GM19023 (cell line): ENCODE results near the gene SH2B2.

ENCODE experiments used
- ATAC-seq: cut with Tn5 transposase; IDR thresholded peaks from one replicate; pipeline ENCODE4 v1.9.1; 2021; ENCODE audit warnings: mild to moderate bottlenecking, moderate library complexity; ENCODE audit not compliant: unreplicated experiment

The SH2B2 gene

DNA sequence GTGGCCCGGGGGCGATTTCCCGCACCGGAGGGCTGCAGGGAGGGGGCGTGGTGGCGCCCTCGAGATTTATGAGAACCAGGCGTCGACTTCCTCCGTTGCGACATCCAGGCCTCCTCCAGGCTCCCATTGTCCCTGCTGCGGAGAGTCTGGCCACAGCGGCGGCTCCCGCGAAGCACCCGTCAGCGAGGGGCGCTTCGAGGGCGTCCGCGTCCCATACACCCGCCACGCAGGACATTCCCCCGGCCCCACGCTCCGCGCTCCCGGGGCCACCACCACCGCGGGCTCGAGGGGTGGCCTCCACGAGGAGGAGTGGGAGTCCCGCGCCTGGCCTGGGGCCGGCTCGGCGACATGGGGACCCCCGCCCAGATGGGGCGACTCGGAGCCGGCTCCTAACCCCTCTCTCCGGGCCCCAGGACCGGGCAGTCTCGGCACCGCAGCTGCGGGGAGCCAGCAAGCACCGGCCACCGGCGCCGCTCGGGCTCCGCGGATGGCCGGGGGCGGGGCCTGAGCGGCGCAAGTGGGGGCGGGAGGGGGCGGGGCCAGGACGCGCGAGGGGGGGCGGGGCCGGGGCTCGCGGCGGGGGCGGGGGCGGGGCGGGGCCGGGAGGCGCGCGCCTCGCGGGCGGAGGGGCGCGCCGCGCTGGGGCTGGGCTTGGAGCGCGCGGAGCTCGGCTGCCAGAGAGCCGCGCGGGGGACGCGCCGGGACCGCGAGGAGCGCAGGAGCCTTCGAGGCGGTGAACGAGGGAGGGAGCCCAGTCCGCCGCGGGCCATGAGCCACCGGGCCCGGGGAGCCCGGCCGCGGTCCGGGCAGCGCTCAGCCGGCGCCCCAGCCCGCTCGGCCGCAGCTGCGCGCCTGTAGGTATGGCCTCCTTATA, at the start of gene SH2B2:
Gene SH2B2, plus strand, starts transcription at position 632 of the 874 bp plus-strand sequence. CDS start 13,683 bp downstream, outside the sequence.
- ATAC-seq: peak; percentile 22

DNA sequence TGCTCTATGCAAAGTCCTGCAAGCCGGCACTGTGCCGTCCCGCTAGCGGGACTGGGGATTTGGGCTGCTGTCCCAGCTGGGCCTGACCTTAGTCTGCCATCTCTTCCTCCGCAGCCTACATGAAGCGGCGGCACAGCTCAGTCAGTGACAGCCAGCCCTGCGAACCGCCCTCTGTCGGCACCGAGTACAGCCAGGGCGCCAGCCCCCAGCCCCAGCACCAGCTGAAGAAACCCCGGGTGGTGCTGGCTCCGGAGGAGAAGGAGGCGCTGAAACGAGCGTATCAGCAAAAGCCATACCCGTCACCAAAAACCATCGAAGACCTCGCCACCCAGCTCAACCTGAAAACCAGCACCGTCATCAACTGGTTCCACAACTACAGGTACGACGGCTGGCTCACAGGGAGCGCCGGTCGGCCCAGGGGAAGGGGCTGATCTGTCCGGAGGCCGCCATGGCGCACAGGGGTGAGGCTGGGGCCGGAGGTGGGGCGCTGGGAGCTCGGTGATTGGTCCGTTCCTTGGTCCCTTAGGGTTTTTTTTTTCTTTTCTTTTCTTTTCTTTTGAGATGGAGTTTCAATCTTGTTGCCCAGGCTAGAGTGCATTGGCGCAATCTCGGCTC, 47.4 kb upstream of the SH2B2 start:
- no peak for ATAC-seq

DNA sequence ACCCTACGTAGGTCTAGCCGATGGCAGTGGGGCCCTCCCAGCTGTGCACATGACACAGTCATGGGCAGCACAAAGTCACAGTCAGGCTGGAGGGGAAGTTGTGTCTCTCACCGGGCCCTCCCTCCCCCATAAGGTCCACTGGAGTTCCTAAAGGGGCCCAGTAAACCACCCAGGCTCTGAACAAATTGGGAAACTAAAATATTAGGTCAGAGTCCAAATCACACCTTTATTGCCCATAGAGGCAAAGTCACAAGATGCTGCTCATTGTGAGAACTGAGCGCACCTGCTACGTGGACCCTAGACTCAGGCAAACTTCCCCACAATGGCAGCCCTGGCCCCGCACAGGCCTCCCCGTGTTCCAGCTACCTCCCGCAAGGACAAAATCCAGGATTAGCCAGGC, 45.2 kb upstream of the SH2B2 start:
- no peak for ATAC-seq

DNA sequence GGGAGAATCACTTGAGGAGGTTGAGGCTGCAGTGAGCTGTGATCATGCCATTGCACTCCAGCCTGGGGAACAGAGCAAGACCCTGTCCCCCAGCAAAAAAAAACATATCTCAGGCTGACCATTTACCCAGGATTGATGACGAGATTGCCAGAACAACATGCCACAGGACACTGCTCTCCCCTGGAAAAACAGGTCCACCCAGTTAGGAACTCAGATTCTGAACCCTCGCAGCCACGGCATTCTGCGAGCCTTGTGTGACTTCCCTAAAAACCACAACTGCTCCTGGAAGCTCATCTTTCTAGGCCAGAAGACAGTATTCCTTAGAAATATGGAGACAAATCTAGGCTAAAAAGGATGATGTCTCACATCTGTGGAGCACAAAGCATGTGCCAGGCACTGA, 42.1 kb upstream of the SH2B2 start:
- no peak for ATAC-seq

DNA sequence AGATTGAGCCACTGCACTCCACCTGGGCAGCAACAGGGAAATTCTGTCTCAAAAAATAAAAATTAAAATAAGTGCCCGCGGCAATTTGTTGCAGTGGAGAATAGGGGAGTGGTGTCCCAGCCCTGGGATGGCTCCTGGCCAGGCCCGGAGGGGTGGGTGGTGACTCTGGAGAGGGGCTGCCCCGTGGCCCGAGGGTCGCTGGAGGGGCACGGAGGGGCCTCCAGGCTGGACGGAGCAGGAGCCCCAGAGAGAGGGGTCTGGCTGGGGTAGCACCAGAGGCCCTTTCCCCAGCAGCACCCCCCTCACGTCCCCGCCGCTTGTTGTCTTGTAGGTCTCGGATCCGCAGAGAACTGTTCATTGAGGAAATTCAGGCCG, 38.6 kb upstream of the SH2B2 start:
- no peak for ATAC-seq

DNA sequence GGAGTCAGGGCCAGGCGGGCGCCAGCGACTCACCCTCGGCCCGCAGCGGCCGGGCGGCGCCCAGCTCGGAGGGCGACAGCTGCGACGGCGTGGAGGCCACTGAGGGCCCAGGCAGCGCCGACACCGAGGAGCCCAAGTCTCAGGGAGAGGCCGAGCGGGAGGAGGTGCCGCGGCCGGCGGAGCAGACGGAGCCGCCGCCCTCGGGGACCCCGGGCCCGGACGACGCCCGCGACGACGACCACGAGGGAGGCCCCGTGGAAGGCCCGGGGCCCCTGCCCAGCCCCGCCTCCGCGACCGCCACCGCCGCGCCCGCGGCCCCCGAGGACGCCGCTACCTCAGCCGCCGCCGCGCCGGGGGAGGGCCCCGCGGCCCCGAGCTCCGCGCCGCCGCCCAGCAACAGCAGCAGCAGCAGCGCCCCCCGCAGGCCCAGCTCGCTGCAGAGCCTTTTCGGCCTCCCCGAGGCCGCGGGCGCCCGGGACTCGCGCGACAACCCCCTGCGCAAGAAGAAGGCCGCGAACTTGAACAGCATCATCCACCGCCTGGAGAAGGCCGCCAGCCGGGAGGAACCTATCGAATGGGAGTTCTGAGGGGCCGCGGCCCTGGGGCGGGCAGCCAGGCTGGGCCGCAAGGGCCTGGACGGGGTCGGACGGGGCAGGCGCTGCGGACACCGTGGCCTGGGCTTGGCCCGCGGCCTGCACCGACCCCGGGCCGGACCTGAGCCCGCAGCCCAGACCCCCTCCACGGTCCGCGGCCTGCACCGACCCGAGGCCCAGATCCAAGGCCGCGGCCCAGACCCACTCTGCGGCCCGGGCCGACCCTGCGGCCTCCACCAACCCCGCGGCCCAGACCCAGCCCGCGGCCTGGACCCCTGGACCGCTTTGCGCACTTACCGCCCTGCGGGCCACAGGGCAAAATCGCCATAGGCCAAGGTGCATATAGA, 37.9 kb upstream of the SH2B2 start:
- ATAC-seq: no peak

DNA sequence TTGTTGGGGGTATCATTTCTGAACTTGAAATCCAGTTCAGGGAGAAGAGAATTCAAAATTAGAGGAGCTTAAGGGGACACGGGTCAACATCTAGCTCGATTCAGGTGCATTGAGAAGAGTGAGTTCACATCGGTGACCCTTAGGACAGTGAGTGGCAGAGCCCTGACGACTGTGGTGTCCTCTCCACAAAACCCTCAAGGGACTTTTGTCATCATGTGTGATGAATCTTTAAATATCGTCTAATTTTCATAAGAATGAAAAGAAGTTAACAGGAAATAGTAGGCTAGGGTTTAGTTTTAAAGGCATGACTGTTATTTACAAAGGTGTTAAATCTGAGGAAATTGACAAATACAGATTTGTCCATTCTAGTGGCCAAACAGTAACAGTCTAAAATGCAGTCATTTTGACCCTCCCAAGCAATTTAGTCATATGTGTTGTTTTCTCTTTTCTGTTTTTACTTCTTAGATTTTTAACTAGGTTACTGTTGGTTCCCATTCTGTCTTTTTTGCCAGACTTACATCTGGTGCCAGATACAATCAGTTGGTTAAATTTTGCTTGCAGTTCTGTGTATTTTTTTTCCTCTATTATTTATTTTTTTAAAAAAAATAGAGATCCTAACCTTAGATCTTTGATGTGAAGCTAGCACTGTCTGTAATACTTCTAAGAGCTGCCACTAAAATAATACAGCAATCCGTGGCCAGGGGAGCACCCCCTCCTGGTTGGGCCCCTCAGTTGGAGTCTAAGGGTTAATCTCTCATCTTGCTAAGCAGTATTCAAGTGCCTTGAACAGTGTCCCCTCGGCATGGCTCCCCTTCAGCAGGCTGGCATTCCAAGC, 34.9 kb upstream of the SH2B2 start:
- no peak for ATAC-seq

DNA sequence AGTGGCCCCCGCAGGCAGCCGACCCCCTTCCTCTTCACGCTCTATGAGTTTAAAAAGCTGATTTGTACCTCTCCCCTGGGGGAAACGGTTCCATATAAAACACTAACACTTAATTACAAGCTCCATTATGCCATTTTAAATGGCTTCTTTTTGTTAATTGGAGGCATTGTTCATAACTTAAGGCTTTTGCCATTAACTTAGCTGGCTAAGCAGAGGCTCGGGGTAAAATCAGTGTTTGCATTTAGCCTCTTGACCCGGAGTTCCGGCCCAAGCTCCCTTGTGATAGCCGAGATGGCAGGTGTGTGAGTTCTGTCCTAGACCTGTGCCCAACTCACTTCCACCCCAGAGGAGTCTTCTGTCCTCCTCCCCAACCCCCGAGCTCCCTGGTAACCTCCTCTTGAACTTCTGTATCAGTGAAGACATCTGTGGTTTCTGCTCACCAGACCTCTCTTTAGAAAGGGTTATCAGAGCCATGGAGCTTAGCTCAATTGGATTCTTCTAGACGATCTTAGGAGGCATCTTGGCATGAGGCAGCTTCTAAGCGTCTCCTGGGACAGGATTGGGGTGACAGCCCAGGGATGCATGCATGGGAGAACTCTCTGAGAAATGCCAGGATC, 34.2 kb upstream of the SH2B2 start:
- no peak for ATAC-seq

DNA sequence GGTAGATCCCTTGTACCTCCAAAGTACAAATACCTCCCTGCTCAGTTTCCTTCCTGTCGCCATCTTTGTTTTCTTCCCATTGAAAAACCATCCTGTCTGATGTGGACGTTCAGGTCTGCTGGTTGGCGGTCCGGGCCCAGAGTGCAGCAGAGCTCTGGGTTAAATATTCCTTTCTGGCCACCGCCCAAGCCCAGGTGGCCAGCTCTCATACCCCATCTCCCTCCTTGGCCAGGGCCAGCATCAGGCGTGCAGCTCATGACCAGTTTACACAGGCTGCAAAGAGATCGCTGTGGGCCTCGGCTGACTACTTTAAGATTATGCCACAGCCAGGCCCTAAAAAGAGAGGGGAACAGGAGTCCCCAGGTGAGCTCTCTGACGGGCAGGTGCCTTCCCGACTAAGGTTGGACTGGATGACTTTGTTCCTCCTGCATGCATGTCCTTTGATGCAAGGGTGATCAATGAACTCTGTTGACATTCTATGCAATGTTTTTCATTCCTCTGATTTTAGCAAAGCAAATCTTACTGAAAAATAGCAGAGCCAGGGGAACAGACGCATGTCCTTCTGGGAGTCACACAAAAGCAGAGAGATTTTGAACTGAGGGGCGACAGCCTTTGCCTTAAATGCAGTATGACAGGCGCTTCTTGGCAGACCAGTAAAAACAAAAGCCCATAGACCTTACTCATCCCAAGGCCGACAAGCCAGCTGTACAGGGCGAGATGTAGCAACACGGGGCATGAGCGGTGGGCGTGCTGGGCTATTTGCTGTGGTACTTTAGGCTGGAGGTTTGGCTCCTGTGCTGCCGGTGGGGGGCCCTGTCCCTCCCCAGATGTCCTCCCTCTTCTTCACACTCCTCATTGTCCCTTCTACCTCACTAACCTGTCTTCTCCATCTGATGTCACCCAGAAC, 33.3 kb upstream of the SH2B2 start:
- no peak for ATAC-seq

DNA sequence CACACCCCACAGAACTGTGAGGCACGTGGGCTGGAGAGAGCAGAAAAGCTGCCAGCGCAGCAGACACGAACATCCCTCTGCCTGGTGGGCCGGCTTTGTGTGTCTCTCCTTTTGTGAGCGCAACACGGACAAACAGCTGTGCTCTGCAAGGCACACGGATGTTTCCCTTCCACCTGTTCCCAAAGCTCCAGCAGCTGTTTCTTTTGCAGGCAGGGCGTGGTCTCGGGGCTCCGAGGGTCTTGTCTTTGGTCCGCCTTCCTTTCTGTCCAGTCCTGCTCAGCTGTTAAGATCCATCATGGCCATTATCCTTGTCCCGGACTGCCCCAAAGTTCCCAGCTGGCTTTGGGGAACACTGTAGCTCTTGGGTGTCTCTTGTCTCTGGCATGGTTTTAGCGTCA, 32.7 kb upstream of the SH2B2 start:
- ATAC-seq: no peak

DNA sequence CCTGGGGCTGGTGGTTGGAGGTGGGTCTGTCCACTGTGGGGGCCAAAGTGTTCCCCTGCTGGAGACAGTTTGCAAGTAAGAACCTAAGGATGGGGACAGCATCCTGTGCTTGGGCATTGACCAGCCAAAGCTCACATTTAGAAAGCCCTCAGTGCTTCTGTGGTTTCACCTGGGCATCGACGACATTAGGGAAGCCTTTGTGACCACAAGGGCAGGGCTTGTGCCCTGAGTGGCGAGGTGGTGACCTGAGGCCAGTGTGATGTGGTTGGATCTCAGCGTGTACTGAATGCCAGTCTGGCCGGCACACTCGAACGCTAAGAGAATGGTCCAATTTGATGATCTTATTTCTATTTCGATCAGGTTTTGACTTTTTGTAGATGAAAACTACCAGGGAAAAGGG, 32.1 kb upstream of the SH2B2 start:
- ATAC-seq: no peak

DNA sequence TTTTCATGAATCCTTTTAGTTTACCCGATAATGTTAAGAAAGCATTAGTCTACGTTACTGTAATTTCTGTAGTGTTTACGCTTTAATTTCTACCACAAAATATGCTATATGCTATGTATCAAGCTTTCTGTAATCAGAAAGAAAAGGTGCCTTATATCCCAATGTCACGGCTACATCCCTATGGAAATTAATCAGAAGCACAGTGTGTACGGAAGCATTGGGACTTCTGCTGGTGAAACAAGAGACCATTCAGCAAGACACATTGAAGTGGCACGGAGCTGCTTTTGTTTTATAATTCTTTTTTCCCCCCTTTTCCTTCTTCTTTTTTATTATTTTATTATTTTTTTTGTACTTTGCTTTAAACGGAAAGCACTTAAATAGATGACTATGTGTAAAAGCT, 31.2 kb upstream of the SH2B2 start:
- ATAC-seq: no peak

DNA sequence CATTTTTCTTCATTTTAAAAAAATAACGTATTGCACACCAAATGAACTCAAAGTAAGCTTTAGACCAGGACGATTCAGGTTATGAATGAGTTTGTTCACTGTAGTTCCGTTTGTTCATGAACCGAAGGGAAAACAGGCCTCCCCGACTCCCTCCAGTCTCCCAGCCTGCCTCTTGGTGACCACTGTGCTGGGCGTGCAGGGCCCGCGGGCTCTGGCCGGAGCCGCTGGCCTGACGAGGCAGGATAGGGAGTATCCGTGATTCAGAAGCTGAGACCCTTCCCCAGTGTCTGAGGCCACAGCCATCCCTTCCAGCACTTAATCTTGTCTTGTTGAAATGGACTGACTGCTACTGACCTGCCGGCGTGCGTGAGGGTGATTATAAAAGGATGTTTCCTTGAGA, 30.8 kb upstream of the SH2B2 start:
- no peak for ATAC-seq

DNA sequence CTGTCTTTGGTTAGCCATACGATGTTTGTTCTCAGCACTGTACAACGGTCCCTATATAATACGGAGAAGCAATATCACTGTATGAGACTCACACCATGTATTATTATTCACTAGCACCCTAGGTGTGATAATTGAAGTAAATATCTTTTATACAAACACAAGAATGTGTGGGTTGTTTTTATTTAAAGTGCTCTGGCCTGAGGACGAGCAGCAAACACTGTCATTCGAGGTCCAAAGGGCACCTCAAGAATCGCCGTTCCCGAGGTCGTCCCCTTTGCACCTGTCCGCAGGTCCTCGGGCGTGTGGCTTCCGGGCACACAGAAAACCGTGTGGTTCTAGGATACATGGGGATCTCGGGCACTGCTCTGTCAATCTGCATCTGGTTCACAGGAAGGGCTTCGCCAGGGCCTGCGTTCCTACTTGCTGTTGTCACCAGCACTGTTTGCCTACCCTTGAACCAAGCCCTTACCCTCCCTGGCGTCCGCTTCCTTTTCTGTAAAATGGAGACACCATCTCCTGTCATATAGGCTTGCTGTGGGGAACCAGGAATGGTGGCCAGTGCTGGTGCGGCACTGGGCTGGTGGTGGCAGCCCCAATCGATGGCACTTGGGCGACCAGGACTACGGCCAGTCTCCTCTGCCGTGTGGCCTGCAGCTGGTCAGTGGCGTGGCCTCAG, 28.5 kb upstream of the SH2B2 start:
- ATAC-seq: no peak

DNA sequence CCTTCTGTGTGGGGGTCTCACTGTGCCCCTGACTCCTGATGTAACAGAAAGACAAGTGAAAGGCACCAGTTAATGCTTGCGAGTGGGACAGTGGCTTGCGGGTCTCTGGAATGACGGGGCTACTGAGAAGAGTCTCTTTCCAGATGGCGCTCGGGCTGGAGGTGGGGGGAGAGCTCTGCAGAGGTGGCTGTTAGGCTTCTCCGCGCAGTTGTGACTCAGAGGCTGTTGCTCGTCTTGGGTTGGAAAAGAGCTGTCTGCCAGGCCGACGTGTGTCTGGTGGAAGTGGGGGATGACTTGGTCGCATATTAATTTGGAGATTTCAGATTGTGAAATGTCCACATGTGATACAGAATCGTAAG, 27.9 kb upstream of the SH2B2 start:
- ATAC-seq: no peak

DNA sequence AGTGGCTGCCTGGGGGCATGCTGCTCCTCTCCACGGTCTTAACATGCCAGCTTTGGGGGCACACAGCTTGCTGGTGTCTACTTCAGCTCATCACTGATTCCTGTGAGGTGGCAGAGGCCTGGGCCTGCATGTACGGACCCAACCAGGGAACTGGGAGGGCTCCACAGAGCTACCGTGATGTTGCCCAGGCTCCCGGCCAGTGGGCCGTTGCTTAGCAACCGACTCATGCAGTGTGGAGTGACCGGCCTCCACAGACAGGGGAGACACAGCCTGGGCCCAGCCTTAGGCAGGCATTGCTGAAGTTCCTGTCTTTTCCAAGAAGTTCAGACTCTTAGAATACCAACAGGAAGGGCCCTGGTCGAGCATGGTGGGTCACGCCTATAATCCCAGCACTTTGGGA, 25.8 kb upstream of the SH2B2 start:
- ATAC-seq: no peak

DNA sequence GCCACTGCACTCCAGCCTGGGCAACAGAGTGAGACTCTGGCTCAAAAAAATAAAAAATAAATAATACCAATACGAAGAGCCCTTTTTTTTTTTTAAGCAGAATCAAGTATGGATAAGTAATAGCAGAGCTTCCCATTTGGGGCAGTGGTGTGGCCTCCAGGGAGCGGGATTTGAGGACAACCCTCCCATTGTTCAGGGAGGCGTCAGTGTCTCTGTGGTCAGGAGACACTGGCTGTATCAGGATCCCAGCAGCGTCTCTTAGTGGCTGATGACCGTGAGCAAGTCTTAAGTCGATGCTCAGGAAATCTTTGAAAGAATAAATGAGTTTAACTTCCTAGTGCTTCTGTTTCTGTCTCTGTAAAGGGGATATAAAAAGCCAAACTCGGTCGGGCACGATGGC, 25.2 kb upstream of the SH2B2 start:
- ATAC-seq: no peak

DNA sequence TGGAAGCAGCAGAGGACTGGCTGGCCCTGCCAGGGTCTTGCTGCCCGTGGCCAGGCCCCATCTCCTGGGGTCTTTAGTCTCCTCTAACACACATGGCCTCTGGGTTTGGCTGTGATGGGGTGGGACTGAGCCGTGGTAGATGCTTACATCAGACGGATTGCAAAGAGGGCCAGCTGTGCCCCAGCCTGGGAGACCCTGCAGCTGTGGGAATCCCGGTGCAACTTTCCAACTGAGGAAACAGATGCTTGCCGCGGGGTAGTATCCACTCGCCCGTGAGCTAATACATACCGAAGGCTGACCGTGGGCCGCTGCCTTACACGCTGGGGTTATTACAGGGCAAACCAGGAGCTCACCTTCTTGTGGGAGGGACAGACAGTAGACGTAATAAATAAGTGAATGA, 24.1 kb upstream of the SH2B2 start:
- no peak for ATAC-seq
